ENCODE measurements around the gene SFT2D2.
A peak's percentile ranks its signal among the peaks of the same experiment; 100 is the strongest.

The SFT2D2 gene

GRCh38 chr1:168257397-168257796, 31.6 kb downstream of the SFT2D2 start:
- no peak for DNase-seq (ENCODE audit: low read depth, low spot score)
- H3K4me3 ChIP-seq (ENCODE audit: low read length) = no peak overlapping the region

- H3K4me3 ChIP-seq (ENCODE audit: low read length) = no peak overlapping the region
- DNase-seq (ENCODE audit: low read depth, low spot score) = no peak
These were observed 33.8 kb downstream of the SFT2D2 start for GRCh38 chr1:168259567-168259966.

- no peak for DNase-seq (ENCODE audit: low read depth, low spot score)
These were observed 34.6 kb downstream of the SFT2D2 start for GRCh38 chr1:168260393-168260792.

GRCh38 chr1:168261390-168261789, 35.6 kb downstream of the SFT2D2 start:
- DNase-seq (ENCODE audit: low read depth, low spot score) = no peak

More at GRCh38 chr1:168260393-168260792, 34.6 kb downstream of the SFT2D2 start:
- no peak overlapping the region for H3K4me3 ChIP-seq (ENCODE audit: low read length)

GRCh38 chr1:168263130-168263529, 37.3 kb downstream of the SFT2D2 start:
- no peak for DNase-seq (ENCODE audit: low read depth, low spot score)
- no peak overlapping the region for H3K4me3 ChIP-seq (ENCODE audit: low read length)

More at GRCh38 chr1:168261390-168261789, 35.6 kb downstream of the SFT2D2 start:
- no peak overlapping the region for H3K4me3 ChIP-seq (ENCODE audit: low read length)

GRCh38 chr1:168264296-168264695, 38.5 kb downstream of the SFT2D2 start:
- no peak overlapping the region for H3K4me3 ChIP-seq (ENCODE audit: low read length)
- no peak for DNase-seq (ENCODE audit: low read depth, low spot score)

GRCh38 chr1:168265596-168265995, 39.8 kb downstream of the SFT2D2 start:
- no peak for DNase-seq (ENCODE audit: low read depth, low spot score)
- H3K4me3 ChIP-seq (ENCODE audit: low read length) = no peak overlapping the region

- H3K4me3 ChIP-seq (ENCODE audit: low read length) = no peak overlapping the region
- DNase-seq (ENCODE audit: low read depth, low spot score) = no peak
These were observed 40.9 kb downstream of the SFT2D2 start for GRCh38 chr1:168266644-168267186.

GRCh38 chr1:168271636-168272035, 45.8 kb downstream of the SFT2D2 start:
- no peak for DNase-seq (ENCODE audit: low read depth, low spot score)
- H3K4me3 ChIP-seq (ENCODE audit: low read length) = no peak overlapping the region

- no peak for DNase-seq (ENCODE audit: low read depth, low spot score)
- H3K4me3 ChIP-seq (ENCODE audit: low read length) = no peak overlapping the region
These were observed 47.8 kb downstream of the SFT2D2 start for GRCh38 chr1:168273575-168273974.

- H3K4me3 ChIP-seq (ENCODE audit: low read length) = no peak overlapping the region
- no peak for DNase-seq (ENCODE audit: low read depth, low spot score)
These were observed 53.4 kb downstream of the SFT2D2 start for GRCh38 chr1:168279253-168279652.

GRCh38 chr1:168280296-168280927, 54.6 kb downstream of the SFT2D2 start, which contains the start of gene TBX19:
Gene TBX19, plus strand, starts transcription at chr1:168280877. Its CDS starts 214 bp downstream, at chr1:168281091.
- no peak for DNase-seq (ENCODE audit: low read depth, low spot score)
- no peak within 1 kb of the TSS for H3K4me3 ChIP-seq (ENCODE audit: low read length)

GRCh38 chr1:168281603-168282325, 56.0 kb downstream of the SFT2D2 start:
- no peak for DNase-seq (ENCODE audit: low read depth, low spot score)
- H3K4me3 ChIP-seq (ENCODE audit: low read length) = no peak overlapping the region

GRCh38 chr1:168285521-168285790, 59.7 kb downstream of the SFT2D2 start:
- DNase-seq (ENCODE audit: low read depth, low spot score) = peak; percentile 29
- H3K4me3 ChIP-seq (ENCODE audit: low read length) = no peak overlapping the region

GRCh38 chr1:168285971-168286927, 60.4 kb downstream of the SFT2D2 start:
- DNase-seq (ENCODE audit: low read depth, low spot score) = no peak

GRCh38 chr1:168287237-168287664, 61.4 kb downstream of the SFT2D2 start:
- peak; percentile 17 for DNase-seq (ENCODE audit: low read depth, low spot score)

More at GRCh38 chr1:168285971-168286927, 60.4 kb downstream of the SFT2D2 start:
- no peak overlapping the region for H3K4me3 ChIP-seq (ENCODE audit: low read length)

GRCh38 chr1:168288311-168289052, 62.7 kb downstream of the SFT2D2 start:
- no peak overlapping the region for H3K4me3 ChIP-seq (ENCODE audit: low read length)
- DNase-seq (ENCODE audit: low read depth, low spot score) = no peak

More at GRCh38 chr1:168287237-168287664, 61.4 kb downstream of the SFT2D2 start:
- H3K4me3 ChIP-seq (ENCODE audit: low read length) = no peak overlapping the region

GRCh38 chr1:168291222-168291837, 65.5 kb downstream of the SFT2D2 start:
- no peak for DNase-seq (ENCODE audit: low read depth, low spot score)
- no peak overlapping the region for H3K4me3 ChIP-seq (ENCODE audit: low read length)
